Measurements from ENCODE around the gene MRPL3.

DNA sequence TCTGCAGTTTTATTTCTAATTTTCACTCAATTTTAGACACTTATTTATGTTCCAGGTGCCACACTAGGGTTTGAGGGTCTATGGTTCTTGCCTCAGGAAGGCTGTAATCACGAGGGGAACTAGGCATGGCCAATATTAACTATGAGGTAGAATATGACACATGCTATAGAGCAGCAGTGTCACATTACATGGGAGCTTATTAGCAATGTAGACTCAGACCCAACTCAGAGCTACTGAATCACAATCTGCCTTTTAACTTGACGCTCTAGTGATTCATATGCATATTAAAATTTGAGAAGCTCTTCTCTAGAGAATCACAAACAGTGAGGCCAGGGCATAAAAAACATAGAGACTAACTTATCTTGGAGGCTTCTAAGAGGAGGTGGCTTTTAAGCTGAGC is 32.8 kb upstream of the MRPL3 start:
- no peak for TF ChIP-seq CBFB (CRISPR knock-in tag; IDR thresholded peaks at IDR 0.05; ENCODE audit: low read depth)
- TF ChIP-seq, protein P1, sequence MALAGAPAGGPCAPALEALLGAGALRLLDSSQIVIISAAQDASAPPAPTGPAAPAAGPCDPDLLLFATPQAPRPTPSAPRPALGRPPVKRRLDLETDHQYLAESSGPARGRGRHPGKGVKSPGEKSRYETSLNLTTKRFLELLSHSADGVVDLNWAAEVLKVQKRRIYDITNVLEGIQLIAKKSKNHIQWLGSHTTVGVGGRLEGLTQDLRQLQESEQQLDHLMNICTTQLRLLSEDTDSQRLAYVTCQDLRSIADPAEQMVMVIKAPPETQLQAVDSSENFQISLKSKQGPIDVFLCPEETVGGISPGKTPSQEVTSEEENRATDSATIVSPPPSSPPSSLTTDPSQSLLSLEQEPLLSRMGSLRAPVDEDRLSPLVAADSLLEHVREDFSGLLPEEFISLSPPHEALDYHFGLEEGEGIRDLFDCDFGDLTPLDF (CRISPR knock-in tag; IDR thresholded peaks at IDR 0.05), result no peak

Measured in WTC11 (cell line).